Stimulated activated CD8-positive, alpha-beta memory T cell treated with anti-CD3 and anti-CD28 coated beads, Interleukin-2, amount 100 ng/mL, for 1 hour (primary cell): Measurements from ENCODE around the gene SDK2.

Experiments used
- DNase-seq, 2 donors: peaks; one replicate each; pipeline ENCODE4 v3.0.0-alpha.2; 2020; ENCODE audit warnings: low read depth in 2 of 2

Gene SDK2

DNA sequence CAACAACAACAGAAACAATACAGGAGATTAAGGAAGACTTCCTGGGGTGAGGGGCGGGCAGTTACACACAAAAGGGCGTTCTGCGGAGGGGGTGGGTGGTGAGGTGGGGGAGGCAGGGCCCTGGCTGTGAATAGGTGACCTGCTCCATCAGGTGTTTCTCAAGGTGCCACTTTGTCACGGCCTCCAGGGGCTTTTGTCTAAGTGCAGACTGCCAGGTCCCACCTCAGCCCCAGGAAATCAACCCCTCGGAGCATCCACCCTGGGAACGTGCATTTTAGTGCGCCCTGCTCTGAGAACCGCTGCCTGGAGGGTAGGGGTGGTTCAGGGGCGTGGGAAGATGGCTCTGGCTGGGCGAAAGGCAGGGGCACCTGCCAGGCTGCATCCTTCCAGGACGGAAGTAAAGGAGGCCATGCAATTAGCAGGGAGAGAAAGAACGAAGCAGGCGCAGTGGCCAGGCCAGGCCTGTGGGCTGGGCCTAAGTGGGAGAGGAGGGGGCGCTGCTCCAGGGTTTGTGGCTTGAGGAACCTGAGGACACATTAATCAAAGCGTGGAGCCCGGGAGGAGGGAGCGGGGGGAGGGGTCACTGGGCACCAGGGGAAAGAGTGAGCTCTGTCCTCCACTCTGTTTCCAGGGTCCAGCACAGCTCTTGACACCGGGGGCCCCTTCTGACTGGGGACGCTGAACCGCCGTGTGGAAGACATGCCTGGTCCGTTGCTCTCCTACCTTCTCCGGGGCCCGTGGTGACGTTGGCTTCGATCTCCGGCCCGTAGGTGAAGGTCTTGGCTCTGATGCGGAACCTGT, 283.1 kb downstream of the SDK2 start:
- no peak for DNase-seq

GRCh38 chr17:73359987-73360410, 284.2 kb downstream of the SDK2 start:
- DNase-seq = no peak

DNA sequence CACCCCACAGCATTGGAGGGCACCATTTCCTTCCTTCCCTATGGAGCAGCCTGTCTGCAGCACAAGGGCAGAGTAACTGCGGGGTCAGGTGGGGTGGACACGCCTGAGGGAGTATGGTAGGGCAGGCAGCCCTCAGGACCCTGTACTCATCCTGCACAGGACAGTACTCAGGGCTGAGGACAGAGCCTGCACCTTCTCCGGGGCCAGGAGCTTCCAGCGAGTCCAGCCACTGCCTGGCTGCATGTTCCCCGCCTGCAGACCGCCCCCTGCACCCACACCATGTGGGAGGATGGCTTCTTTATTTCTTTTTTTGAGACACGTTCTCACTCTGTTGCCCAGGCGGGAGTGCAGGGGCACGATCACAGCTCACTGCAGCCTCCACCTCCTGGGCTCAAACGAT, 284.9 kb downstream of the SDK2 start:
- DNase-seq = no peak

GRCh38 chr17:73358668-73359067, 285.6 kb downstream of the SDK2 start:
- no peak for DNase-seq

GRCh38 chr17:73357981-73358380, 286.3 kb downstream of the SDK2 start:
- no peak for DNase-seq

DNA sequence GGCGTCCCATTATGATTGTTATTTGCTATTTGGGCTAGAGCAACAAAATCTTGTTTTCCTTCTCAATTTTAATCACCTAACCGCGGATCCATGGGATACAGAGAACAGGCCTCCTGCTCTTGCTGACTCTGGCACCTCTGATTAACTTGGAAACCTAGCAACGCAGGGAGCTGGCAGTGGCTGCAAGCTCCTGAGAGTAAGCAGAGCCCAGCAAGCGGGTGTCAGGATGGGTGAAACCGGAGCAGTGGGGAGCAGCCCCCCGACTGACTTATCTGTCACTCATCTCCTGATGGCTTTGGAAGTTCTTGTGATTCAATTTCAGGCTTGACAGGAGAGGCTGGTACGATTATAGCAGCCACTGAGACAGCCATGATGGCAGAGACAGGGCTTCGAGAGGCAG, 286.9 kb downstream of the SDK2 start:
- DNase-seq = no peak

GRCh38 chr17:73356561-73357170, 287.6 kb downstream of the SDK2 start:
- no peak for DNase-seq

- DNase-seq = no peak
Observed at GRCh38 chr17:73354423-73355284, 289.6 kb downstream of the SDK2 start.

DNA sequence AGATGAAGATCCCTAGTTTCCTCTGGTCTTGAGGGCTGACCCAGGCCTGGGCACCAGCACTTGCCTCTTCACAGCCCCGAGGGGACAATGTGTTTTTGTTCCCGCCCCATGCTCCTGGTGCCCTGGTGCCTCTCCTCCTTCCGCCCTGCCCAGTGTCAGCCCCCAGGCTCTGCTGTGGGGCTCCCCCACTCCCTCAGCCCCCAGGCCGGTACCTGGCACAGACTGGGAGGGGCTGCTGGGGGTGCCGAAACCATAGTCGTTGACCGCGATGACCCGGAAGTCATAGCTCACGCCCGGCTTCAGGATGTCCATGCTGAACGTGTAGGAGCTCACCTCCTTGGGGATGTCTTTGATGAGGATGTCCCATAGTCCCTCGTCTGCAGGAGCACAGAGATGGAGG, 292.0 kb downstream of the SDK2 start:
- no peak for DNase-seq

DNA sequence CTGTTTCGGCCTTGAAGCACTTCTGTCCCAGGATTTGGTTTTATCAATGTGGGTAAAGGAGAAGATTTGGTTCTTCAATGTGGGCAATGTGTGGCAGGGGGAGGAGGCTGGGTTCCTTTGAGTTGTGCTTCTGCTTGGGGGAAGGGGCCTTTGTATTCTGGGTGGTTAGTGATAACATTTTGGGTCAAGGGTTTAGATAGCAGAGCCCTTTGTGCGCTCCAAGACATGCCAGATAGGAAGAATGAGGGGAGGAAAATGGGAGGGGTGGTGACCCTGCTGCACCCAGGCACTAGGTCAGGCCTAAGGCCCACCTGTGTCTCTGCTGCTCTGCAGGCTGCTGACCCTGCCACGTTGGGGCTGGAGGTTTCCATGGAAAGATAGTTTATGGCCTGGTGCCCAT, 292.5 kb downstream of the SDK2 start:
- no peak for DNase-seq

DNA sequence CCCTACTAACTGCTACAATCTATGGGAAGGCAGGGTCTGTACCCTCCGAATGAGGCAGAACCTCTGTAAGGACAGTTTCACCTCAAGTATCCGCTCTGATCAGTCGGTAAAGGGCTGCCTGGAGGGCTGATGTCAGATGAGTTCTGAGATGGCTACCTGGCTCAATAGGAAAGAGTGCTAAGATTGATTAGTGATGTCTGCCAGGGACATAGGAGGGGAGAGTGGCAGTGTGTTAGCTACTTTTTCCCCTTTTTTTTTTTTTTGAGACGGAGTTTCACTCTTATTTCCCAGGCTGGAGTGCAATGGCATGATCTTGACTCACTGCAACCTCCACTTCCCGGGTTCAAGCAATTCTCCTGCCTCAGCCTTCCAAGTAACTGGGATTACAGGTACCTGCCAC, 293.4 kb downstream of the SDK2 start:
- no peak for DNase-seq

GRCh38 chr17:73349647-73350046, 294.6 kb downstream of the SDK2 start:
- no peak for DNase-seq

GRCh38 chr17:73349138-73349537, 295.1 kb downstream of the SDK2 start:
- DNase-seq = no peak

GRCh38 chr17:73348829-73349095, 295.5 kb downstream of the SDK2 start:
- DNase-seq = no peak

DNA sequence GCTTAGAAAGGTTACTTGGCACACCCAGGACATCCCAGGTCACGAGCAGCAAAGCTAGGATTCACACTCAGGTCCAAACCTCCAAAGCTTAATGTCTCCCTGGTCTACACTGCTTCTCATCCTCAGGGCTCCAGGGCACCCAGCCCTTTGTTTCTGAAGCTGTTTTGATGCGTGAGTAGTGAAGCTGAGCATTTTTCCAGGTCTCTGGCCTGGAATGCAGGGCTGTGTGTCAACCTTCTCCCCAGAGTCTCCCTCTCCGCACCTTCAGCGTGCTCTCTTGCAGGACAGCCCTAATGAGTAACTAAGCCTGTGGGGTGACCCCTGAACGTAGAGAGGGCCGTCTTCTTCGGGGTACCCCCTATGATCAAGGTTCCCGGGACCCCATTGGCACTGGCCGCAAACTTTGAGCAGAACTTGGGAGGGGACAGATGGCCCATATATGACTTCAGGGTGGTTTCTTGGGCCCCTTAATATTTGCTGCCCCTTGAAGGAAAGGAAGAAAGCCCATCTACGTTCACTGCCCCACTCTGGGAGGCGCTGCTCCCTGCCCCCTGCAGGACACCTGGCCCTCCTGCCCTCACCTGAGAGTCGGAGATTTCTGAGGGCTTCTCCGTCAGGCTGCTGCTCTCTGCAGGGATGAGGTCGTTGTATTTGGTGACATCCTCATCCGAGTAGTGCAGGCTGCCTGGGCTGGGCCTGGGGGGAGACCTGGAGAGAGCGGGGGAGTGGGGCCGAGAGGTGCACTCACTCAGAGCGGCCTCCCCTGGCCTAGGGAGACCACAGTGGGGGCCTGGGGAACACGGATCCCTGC, 296.0 kb downstream of the SDK2 start:
- DNase-seq = no peak

- DNase-seq = no peak
Observed at GRCh38 chr17:73347351-73347750, 296.9 kb downstream of the SDK2 start.

DNA sequence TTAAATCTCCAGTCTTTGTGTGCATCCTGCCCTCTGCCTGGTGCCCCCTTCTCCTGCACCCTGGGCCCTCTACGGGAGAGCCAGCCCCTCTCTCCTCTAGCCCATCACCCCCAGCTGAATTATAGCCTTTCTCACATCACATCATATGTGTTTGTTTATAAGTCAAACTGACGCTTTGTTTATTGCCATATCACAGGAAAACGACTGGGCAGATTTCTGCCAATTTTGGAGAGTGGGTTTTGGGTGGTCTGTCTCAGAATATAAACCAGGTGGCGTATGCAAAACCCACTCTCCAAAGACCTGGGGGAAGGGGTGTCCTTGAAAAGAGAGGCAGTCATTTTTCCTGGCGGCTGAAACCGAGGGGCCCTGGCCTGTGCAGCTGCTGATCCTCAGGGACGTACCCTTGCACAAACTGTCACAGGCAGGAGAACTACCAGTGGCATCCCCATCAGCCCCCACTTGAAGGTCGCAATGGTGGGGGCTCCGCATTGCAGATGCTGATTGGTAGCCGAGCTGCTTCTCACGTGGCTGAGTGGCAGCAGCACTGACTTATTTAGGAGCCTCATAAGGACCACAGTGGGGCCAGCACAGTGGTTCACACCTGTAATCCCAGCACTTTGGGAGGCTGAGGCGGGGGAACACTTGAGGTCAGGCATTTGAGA, 297.6 kb downstream of the SDK2 start:
- DNase-seq = no peak

GRCh38 chr17:73343739-73344454, 300.3 kb downstream of the SDK2 start:
- no peak for DNase-seq

- DNase-seq = no peak
Observed at GRCh38 chr17:73343168-73343634, 301.0 kb downstream of the SDK2 start.

- DNase-seq = no peak
Observed at GRCh38 chr17:73342541-73343167, 301.6 kb downstream of the SDK2 start.
